NT2/D1 (cell line): ENCODE measurements around the gene PCED1B.
"Not testable (repeated sequence)": the region's sequence is repeated elsewhere in the genome, so short reads cannot be mapped to it uniquely, and the experiment has no call there.

Experiments
- DNase-seq: peaks from one replicate; pipeline ENCODE4 v3.0.0-alpha.2; 2011; ENCODE audit warnings: low read depth, low spot score
- H3K27me3 ChIP-seq: 2 replicates; pipeline ENCODE4 v1.6.0; 2011; ENCODE audit warnings: mild to moderate bottlenecking; ENCODE audit not compliant: insufficient read length, insufficient read depth
- H3K36me3 ChIP-seq: 2 replicates; pipeline ENCODE4 v1.6.1; 2011; ENCODE audit warnings: mild to moderate bottlenecking, low read length, mixed read lengths; ENCODE audit not compliant: insufficient read depth, insufficient read length
- H3K4me1 ChIP-seq: 2 replicates; pipeline ENCODE4 v1.5.1; 2011; ENCODE audit not compliant: insufficient read depth, insufficient read length
- H3K4me3 ChIP-seq: 2 replicates; pipeline ENCODE4 v1.5.1; 2011; ENCODE audit warnings: low read depth; ENCODE audit not compliant: insufficient read length
- H3K9ac ChIP-seq: 2 replicates; pipeline ENCODE4 v1.6.0; 2011; ENCODE audit warnings: low read depth; ENCODE audit not compliant: insufficient read length
- H3K9me3 ChIP-seq: 2 replicates; pipeline ENCODE4 v1.5.1; 2011; ENCODE audit warnings: mild to moderate bottlenecking, low read length; ENCODE audit not compliant: insufficient read depth
- SUZ12 ChIP-seq: IDR thresholded peaks from 2 replicates; pipeline ENCODE4 v1.6.1; 2011; ENCODE audit not compliant: insufficient read length, insufficient read depth; ENCODE audit errors: extremely low read depth
- YY1 ChIP-seq: IDR thresholded peaks from 2 replicates; pipeline ENCODE4 v1.6.1; 2011; ENCODE audit not compliant: insufficient read length, insufficient read depth
- ZNF274 ChIP-seq: IDR thresholded peaks from 2 replicates; pipeline ENCODE4 v1.6.1; 2011; ENCODE audit warnings: mild to moderate bottlenecking, low read depth, low read length

PCED1B gene

GRCh38 chr12:47054659-47055058 lies 24.8 kb upstream of the PCED1B start:
- peaks cover 26% of the 10 kb centered on the region for H3K9me3 ChIP-seq
- no peak for DNase-seq

GRCh38 chr12:47055856-47056255 lies 23.6 kb upstream of the PCED1B start:
- not testable (repeated sequence) for DNase-seq, H3K4me3 ChIP-seq, H3K9ac ChIP-seq, H3K4me1 ChIP-seq, H3K36me3 ChIP-seq, H3K27me3 ChIP-seq
- peaks cover 21% of the 10 kb centered on the region for H3K9me3 ChIP-seq

More at GRCh38 chr12:47054659-47055058, 24.8 kb upstream of the PCED1B start:
- Histone ChIP-seq H3K36me3 (no peaks in the 10 kb centered on the region), H3K9ac (no peak overlapping the region), H3K4me3 (no peak overlapping the region), H3K27me3 (no peaks in the 10 kb centered on the region), H3K4me1 (no peaks in the 10 kb centered on the region)
- no peak for TF ChIP-seq SUZ12
- TF ChIP-seq ZNF274 = no peak
- TF ChIP-seq YY1 = no peak

DNA sequence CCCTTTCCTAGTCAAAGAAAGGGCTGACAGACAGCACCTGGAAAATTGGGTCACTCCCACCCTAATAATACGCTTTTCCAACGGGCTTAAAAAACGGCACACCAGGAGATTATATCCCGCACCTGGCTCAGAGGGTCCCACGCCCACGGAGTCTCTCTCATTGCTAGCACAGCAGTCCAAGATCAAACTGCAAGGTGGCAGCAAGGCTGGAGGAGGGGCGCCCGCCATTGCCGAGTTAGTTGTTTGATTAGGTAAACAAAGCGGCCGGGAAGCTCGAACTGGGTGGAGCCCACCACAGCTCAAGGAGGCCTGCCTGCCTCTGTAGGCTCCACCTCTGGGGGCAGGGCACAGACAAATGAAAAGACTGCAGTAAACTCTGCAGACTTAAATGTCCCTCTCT lies 22.5 kb upstream of the PCED1B start:
- H3K36me3 ChIP-seq, H3K27me3 ChIP-seq, H3K4me1 ChIP-seq, H3K4me3 ChIP-seq, H3K9ac ChIP-seq, DNase-seq: not testable (repeated sequence)
- peaks cover 11% of the 10 kb centered on the region; the same call in 1 of the 2 replicates for H3K9me3 ChIP-seq

- DNase-seq, H3K27me3 ChIP-seq, H3K36me3 ChIP-seq, H3K4me3 ChIP-seq, H3K4me1 ChIP-seq, H3K9ac ChIP-seq: not testable (repeated sequence)
- peaks cover 11% of the 10 kb centered on the region; the same call in 1 of the 2 replicates for H3K9me3 ChIP-seq
These were observed 20.8 kb upstream of the PCED1B start for GRCh38 chr12:47058640-47059039.

- no peak for TF ChIP-seq SUZ12
- TF ChIP-seq ZNF274 = no peak
- no peak for TF ChIP-seq YY1
- Histone ChIP-seq H3K27me3 (no peaks in the 10 kb centered on the region), H3K9me3 (no peaks in the 10 kb centered on the region), H3K9ac (no peak overlapping the region), H3K4me3 (no peak overlapping the region), H3K4me1 (peaks cover 3% of the 10 kb centered on the region), H3K36me3 (no peaks in the 10 kb centered on the region)
- no peak for DNase-seq
These were observed 13.9 kb upstream of the PCED1B start for GRCh38 chr12:47065546-47065945.

GRCh38 chr12:47066278-47067025 lies 13.0 kb upstream of the PCED1B start:
- Histone ChIP-seq H3K4me3 (no peak overlapping the region), H3K9me3 (no peaks in the 10 kb centered on the region), H3K27me3 (no peaks in the 10 kb centered on the region), H3K36me3 (no peaks in the 10 kb centered on the region), H3K9ac (no peak overlapping the region), H3K4me1 (peaks cover 3% of the 10 kb centered on the region)
- TF ChIP-seq ZNF274 (no peak), YY1 (no peak), SUZ12 (no peak)
- DNase-seq = no peak

DNA sequence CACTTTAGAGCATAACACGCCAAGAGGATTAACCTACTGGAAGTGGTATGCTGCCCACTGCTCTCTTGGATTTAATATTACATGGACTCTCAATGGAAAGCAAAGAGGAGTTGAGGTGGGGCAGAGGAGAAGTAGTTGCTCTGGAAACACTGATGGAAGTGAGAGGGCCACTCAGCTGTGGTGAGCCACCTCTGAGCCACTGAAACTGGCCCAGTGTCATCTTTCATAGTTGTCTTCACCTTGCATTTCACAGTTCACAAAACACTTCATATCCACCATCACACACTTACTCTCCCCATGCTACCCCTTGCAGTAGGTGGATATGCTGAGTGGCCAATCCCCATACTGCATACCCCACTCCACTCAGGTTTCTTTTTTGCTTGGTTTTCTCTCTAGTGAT lies 12.2 kb upstream of the PCED1B start:
- Histone ChIP-seq H3K4me1 (peaks cover 3% of the 10 kb centered on the region), H3K9ac (no peak overlapping the region), H3K36me3 (no peaks in the 10 kb centered on the region), H3K4me3 (no peak overlapping the region), H3K9me3 (no peaks in the 10 kb centered on the region), H3K27me3 (no peaks in the 10 kb centered on the region)
- TF ChIP-seq ZNF274 (no peak), YY1 (no peak), SUZ12 (no peak)
- DNase-seq = no peak
